WTC11 (cell line): ENCODE data around the gene SLC25A22.

Experiments
- ATF1 ChIP-seq: sonication (generic); formaldehyde crosslinking; IDR thresholded peaks from 2 replicates; pipeline ENCODE4 v1.8.1; 2023; ENCODE audit warnings: mild to moderate bottlenecking, moderate library complexity, missing genetic modification reagents
- CREB1 ChIP-seq: sonication (generic); formaldehyde crosslinking; IDR thresholded peaks from 2 replicates; pipeline ENCODE4 v1.8.0; 2023; ENCODE audit warnings: mild to moderate bottlenecking, missing genetic modification reagents
- CREM ChIP-seq: sonication (generic); formaldehyde crosslinking; IDR thresholded peaks from 2 replicates; pipeline ENCODE4 v1.8.1; 2022; ENCODE audit warnings: mild to moderate bottlenecking, missing genetic modification reagents, moderate library complexity
- ELF4 ChIP-seq: sonication (generic); formaldehyde crosslinking; IDR thresholded peaks from 2 replicates; pipeline ENCODE4 v1.8.1; 2022; ENCODE audit warnings: low read depth, mild to moderate bottlenecking, moderate library complexity, missing genetic modification reagents
- ETV6 ChIP-seq: sonication (generic); formaldehyde crosslinking; IDR thresholded peaks from 2 replicates; pipeline ENCODE4 v1.8.1; 2022; ENCODE audit warnings: mild to moderate bottlenecking, missing genetic modification reagents
- FOXJ3 ChIP-seq: sonication (generic); formaldehyde crosslinking; IDR thresholded peaks from 2 replicates; pipeline ENCODE4 v1.9.0; 2021; ENCODE audit warnings: missing genetic modification reagents, mild to moderate bottlenecking, borderline replicate concordance
- IRF2 ChIP-seq: sonication (generic); formaldehyde crosslinking; IDR thresholded peaks from 2 replicates; pipeline ENCODE4 v1.8.0; 2022; ENCODE audit warnings: low read depth, missing genetic modification reagents, borderline replicate concordance
- JUN ChIP-seq: sonication (generic); formaldehyde crosslinking; IDR thresholded peaks from 2 replicates; pipeline ENCODE4 v1.8.0; 2023; ENCODE audit warnings: mild to moderate bottlenecking, missing genetic modification reagents
- SP1 ChIP-seq: sonication (generic); formaldehyde crosslinking; conservative IDR thresholded peaks from 2 replicates; pipeline ENCODE4 v1.8.1; 2022; ENCODE audit warnings: missing genetic modification reagents
- TEAD4 ChIP-seq: sonication (generic); formaldehyde crosslinking; IDR thresholded peaks from 2 replicates; pipeline ENCODE4 v1.8.0; 2022; ENCODE audit warnings: mild to moderate bottlenecking, missing genetic modification reagents
- ZNF263 ChIP-seq: sonication (generic); formaldehyde crosslinking; IDR thresholded peaks from 2 replicates; pipeline ENCODE4 v1.8.1; 2022; ENCODE audit warnings: low read depth, mild to moderate bottlenecking, moderate library complexity, missing genetic modification reagents
- TF ChIP-seq, protein P1 (sequence below): sonication (generic); formaldehyde crosslinking; IDR thresholded peaks from 2 replicates; pipeline ENCODE4 v1.8.0; 2022; ENCODE audit warnings: mild to moderate bottlenecking, missing genetic modification reagents
- TF ChIP-seq, protein P2 (sequence below): sonication (generic); formaldehyde crosslinking; conservative IDR thresholded peaks from 2 replicates; pipeline ENCODE4 v1.8.1; 2022; ENCODE audit warnings: mild to moderate bottlenecking, missing genetic modification reagents
- TF ChIP-seq, protein P3 (sequence below): fragments of 200-600 bp; IDR thresholded peaks from 2 replicates; pipeline ENCODE4 v1.8.0; 2022; ENCODE audit warnings: antibody characterized with exemption

DNA sequence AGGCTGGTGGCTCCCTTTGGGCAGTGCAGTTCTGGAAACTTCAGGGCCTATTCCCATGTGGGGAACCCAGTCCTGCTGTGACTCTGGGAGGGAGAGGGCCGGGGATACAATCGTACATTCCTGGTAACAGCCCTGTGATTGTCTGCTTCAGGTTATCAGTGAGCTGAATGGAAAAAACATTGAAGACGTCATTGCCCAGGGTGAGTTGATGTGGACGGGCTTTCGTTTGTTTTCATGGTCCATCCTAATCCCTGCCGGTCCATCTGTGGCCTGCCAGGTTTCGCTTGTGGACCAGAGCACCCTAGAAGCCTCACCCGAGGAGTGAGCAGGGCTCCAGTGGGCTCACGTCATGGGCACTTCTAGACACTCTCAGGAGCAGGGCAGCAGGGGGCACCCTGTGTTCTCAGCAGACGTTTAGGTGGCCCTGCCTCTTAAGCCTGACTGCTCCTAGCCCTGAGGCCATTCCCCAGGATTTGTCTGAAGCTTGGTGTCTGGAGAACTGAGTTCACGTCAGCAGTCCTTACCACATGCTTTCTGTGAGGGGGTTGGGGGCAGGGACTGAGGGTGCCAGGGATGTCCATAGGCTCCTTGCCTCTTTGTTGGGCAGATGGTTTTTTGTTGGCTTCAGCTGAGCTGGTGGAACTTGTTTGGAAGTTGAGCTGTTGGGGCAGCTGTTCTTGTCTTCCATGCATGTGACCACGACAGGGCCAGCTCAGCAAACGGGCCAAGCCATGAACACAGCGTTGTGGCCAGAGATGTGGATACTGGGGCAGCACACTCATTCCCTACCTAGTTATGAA lies 13.6 kb upstream of the SLC25A22 start:
- no peak for TF ChIP-seq ETV6 (CRISPR knock-in tag)
- no peak for TF ChIP-seq ATF1 (CRISPR knock-in tag)
- TF ChIP-seq ZNF263 (CRISPR knock-in tag), result no peak
- TF ChIP-seq ELF4 (CRISPR knock-in tag), result no peak
- TF ChIP-seq, protein P1, sequence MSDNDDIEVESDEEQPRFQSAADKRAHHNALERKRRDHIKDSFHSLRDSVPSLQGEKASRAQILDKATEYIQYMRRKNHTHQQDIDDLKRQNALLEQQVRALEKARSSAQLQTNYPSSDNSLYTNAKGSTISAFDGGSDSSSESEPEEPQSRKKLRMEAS, result no peak
- TF ChIP-seq IRF2, result no peak
- no peak for TF ChIP-seq CREM (CRISPR knock-in tag)
- TF ChIP-seq FOXJ3, result no peak
- TF ChIP-seq, protein P2, sequence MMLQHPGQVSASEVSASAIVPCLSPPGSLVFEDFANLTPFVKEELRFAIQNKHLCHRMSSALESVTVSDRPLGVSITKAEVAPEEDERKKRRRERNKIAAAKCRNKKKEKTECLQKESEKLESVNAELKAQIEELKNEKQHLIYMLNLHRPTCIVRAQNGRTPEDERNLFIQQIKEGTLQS (CRISPR knock-in tag), result no peak
- TF ChIP-seq JUN (CRISPR knock-in tag), result no peak
- TF ChIP-seq, protein P3, sequence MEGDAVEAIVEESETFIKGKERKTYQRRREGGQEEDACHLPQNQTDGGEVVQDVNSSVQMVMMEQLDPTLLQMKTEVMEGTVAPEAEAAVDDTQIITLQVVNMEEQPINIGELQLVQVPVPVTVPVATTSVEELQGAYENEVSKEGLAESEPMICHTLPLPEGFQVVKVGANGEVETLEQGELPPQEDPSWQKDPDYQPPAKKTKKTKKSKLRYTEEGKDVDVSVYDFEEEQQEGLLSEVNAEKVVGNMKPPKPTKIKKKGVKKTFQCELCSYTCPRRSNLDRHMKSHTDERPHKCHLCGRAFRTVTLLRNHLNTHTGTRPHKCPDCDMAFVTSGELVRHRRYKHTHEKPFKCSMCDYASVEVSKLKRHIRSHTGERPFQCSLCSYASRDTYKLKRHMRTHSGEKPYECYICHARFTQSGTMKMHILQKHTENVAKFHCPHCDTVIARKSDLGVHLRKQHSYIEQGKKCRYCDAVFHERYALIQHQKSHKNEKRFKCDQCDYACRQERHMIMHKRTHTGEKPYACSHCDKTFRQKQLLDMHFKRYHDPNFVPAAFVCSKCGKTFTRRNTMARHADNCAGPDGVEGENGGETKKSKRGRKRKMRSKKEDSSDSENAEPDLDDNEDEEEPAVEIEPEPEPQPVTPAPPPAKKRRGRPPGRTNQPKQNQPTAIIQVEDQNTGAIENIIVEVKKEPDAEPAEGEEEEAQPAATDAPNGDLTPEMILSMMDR, result no peak
- no peak for TF ChIP-seq SP1 (CRISPR knock-in tag)
- TF ChIP-seq TEAD4 (CRISPR knock-in tag), result no peak
- no peak for TF ChIP-seq CREB1 (CRISPR knock-in tag)
